ENCODE measurements around the gene RPL18.

The RPL18 gene

DNA sequence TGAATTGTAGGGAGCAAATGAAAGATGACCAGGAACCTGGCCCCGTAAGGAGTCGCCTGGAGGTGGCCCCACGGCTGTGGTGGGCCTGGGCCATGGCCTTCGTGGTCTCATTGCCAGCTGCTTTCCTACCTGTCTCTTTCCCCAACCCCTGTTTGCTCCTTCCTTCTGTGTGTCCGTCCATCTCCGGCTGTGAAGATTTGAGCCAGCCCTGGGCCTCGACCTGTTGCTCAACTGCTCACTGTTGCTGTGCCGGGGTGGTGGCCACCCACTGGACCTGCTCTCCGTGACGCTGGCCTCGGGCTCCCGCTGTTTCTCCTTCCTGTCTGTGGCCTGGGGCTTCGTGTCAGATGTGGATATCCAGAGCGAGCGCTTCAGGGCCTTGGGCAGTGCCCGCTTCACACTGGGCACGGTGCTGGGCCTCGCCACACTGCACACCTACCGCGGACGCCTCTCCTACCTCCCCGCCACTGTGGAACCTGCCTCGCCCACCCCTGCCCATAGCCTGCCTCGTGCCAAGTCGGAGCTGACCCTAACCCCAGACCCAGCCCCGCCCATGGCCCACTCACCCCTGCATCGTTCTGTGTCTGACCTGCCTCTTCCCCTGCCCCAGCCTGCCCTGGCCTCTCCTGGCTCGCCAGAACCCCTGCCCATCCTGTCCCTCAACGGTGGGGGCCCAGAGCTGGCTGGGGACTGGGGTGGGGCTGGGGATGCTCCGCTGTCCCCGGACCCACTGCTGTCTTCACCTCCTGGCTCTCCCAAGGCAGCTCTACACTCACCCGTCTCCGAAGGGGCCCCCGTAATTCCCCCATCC is 9.7 kb upstream of the RPL18 start:
- Mint-ChIP-seq H3K9me3 (no peaks in the 10 kb centered on the region), H3K27ac (peak overlapping the region in 1 of 2 donors; percentile 75), H3K4me1 (peaks cover 82% of the 10 kb centered on the region), H3K27me3 (no peaks in the 10 kb centered on the region), H3K4me3 (no peak overlapping the region)
- DNase-seq (no peak), ATAC-seq (no peak)

GRCh38 chr19:48627865-48628314 is 8.9 kb upstream of the RPL18 start:
- DNase-seq (no peak), ATAC-seq (no peak)
- peaks cover 81% of the 10 kb centered on the region for H3K4me1 Mint-ChIP-seq
- H3K27ac Mint-ChIP-seq, result no peak overlapping the region
- H3K9me3 Mint-ChIP-seq, result no peaks in the 10 kb centered on the region
- H3K27me3 Mint-ChIP-seq, result no peaks in the 10 kb centered on the region
- H3K4me3 Mint-ChIP-seq, result no peak overlapping the region

DNA sequence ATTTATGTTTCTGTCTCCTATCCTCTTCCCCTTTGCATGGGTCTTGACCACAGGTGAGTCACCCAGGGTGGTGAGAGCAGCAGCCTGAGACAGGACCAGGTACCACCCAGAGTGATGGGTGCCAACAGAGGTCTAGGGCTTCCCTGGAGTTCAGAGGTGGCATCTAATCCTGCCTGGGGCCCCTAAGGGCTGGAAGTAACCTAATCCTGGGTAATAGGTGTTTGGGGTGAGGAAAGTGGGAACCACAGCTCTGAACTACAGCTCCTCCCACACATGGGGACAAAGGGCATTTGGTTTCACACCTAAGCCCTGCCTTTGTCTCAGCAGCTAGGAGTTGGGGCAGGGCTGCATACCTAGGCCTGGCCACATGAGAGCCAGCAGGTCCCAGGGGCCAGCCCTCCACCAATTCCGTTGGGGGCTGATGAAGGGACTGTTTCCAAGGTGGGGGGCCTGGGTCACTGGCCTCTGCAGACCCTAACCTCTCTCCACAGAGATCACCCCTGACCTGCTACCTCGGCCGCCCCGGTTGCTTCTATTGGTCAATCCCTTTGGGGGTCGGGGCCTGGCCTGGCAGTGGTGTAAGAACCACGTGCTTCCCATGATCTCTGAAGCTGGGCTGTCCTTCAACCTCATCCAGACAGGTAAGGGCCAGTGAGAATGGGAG is 8.4 kb upstream of the RPL18 start:
- Mint-ChIP-seq H3K27me3 (no peaks in the 10 kb centered on the region), H3K27ac (peak overlapping the region in 1 of 2 donors; percentile 39), H3K9me3 (no peaks in the 10 kb centered on the region), H3K4me1 (peaks cover 80% of the 10 kb centered on the region), H3K4me3 (peak overlapping the region in 1 of 2 donors; percentile 38)
- DNase-seq, result peak in 1 of 2 donors; percentile 47
- ATAC-seq, result peak; percentile 39

DNA sequence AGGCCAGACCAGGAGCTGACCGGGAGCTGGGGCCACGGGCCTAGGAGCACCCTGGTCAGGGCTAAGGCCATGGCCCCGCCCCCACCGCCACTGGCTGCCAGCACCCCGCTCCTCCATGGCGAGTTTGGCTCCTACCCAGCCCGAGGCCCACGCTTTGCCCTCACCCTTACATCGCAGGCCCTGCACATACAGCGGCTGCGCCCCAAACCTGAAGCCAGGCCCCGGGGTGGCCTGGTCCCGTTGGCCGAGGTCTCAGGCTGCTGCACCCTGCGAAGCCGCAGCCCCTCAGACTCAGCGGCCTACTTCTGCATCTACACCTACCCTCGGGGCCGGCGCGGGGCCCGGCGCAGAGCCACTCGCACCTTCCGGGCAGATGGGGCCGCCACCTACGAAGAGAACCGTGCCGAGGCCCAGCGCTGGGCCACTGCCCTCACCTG is 6.9 kb upstream of the RPL18 start:
- Mint-ChIP-seq H3K4me1 (peaks cover 89% of the 10 kb centered on the region), H3K4me3 (peak overlapping the region in 1 of 2 donors; percentile 51), H3K27me3 (no peaks in the 10 kb centered on the region), H3K9me3 (no peaks in the 10 kb centered on the region), H3K27ac (no peak overlapping the region)
- ATAC-seq (no peak), DNase-seq (no peak)

DNA sequence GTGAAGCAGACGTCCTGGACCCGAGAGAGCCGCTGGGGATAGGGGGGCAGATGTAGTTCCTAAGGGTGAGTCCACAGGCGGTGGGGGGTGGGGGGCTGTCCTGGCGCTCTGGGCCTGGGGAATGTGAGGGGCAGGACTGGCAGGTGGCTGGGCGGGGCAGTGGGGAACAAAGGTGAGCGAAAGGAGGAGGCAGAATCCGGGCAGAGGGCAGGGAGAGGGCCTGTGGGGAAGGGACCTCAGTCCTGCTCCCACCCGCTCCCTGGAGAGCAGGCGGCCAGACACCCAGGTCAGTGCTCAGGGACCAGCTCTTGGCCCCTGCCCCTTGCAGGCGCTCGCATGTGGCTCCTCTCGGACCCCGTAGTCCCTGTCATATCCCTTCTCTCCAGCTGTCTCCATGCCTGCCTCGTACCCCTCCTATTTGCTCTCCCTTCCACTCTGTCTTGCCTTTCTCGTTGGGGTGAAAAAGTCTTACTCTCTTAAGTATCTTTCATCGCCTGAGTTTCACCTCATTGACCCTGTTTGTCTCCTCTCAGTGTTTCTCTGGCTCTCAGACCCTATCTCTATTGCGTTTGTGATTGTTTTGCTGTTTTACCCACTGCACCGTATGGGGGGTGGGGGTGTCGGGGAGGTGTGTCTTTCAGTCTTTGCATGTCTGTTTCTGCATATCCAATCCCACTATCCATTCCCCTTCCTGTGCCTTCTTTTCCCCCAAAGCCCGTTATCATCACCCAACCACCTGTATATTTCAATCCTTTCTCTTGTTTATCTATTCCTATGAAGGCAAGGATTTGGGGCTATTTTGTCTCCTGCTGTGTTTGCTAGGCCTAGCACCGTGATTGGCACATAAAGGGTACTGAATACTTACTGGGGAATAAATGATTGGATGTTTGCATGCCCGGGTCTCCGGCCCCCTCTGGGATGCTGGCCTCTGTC is 6.1 kb upstream of the RPL18 start:
- no peaks in the 10 kb centered on the region for H3K27me3 Mint-ChIP-seq
- H3K4me3 Mint-ChIP-seq, result peak overlapping the region; percentile 92 to 94
- peak overlapping the region; percentile 36 to 60 for H3K27ac Mint-ChIP-seq
- H3K9me3 Mint-ChIP-seq, result no peaks in the 10 kb centered on the region
- DNase-seq (no peak), ATAC-seq (no peak)
- H3K4me1 Mint-ChIP-seq, result peaks cover 86% of the 10 kb centered on the region

DNA sequence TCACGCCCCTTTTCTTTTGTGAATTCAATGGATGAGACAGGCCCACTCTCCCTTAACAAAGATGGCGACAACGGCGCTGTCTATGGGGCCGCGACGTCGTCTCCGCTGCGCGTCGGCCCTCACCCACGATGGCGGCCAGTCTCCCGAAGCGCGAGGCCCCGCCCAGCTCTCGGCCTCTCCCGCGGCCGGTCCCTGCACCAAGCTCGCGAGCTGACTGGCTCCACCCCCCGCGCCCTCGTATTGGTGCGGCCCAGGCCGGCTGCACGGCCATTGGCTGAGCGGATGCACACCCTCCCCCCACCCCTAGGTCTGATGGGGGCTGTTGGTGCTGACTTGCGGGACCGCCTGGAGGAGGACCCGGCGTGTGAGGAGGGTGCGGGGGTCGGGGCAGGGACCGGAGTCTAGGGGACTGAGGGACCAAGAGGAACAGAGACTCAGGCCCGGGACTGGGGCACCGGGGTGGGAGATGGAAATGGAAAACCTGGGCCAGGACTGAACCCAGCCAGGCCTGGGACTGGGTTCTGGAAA is 5.2 kb upstream of the RPL18 start:
- Mint-ChIP-seq H3K27me3 (no peaks in the 10 kb centered on the region), H3K4me1 (peaks cover 85% of the 10 kb centered on the region), H3K4me3 (peak overlapping the region; percentile 92 to 94), H3K27ac (peak overlapping the region; percentile 95 to 96), H3K9me3 (no peaks in the 10 kb centered on the region)
- ATAC-seq, result peak; percentile 81
- DNase-seq, result peak; percentile 98

DNA sequence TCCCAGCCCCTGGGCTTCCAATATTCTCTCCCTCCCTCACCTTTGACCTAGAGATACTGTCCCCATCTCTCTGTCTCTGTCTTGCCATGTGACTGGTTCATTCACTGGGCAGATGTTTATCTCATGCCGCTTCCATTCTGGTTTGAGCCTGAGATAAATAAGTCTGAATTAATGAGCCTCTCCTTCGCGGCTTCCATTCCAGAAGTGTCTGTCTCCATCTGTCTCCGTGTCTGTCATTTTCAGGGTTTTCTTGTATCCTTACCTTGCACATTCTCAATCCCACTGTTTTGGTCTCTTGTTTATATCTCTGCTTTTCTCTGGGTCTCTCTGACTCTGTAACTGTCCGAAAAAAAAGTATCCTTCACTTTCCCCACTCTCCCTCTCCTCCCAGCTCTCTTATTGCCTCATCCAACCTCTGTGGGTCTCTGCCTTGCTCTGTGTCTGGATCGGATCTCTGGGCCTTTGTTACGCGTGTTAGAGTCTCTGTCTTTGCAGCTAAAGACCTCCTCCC is 4.6 kb upstream of the RPL18 start:
- no peak for ATAC-seq
- Mint-ChIP-seq H3K27me3 (no peaks in the 10 kb centered on the region), H3K27ac (peak overlapping the region; percentile 95 to 96), H3K4me1 (peaks cover 83% of the 10 kb centered on the region), H3K4me3 (peak overlapping the region; percentile 92 to 94), H3K9me3 (no peaks in the 10 kb centered on the region)
- no peak for DNase-seq

- ATAC-seq, result no peak
- no peaks in the 10 kb centered on the region for H3K9me3 Mint-ChIP-seq
- peaks cover 83% of the 10 kb centered on the region for H3K4me1 Mint-ChIP-seq
- H3K27me3 Mint-ChIP-seq, result no peaks in the 10 kb centered on the region
- peak overlapping the region; percentile 98 to 100 for H3K27ac Mint-ChIP-seq
- DNase-seq, result no peak
- H3K4me3 Mint-ChIP-seq, result peak overlapping the region; percentile 89 to 94
These were observed 961 bp upstream of the RPL18 start for GRCh38 chr19:48619692-48620585.

DNA sequence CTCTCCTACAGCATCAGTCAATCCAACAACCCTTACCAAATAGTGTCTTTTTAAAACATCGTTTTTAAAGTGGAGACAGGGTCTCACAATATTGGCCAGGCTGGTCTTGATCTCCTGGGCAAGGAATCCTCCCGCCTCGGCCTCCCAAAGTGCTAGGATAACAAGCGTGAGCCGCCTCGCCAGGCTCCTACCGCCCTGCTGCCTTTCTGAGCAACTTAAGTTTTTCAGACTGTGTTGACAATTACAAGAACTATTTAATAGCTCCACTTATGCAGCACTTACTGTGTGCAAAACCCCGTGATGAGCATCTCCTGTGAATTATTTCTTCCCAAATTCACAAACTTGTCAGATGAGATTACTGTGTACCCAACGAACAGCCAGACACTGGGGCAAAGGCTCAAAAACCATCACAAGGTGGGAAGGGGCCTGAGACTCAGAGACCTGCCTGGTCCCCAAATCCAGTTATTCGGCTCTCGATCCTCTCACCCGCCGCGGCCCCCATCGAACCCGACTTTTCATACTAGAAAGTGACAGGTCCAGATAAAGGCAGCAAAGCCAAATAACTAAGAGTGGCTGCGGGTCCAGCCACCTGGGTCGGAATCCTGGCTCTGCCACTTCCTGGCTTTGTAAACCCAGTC is 581 bp downstream of the RPL18 start:
- H3K4me1 Mint-ChIP-seq, result peaks cover 75% of the 10 kb centered on the region
- H3K27ac Mint-ChIP-seq, result peak overlapping the region; percentile 98 to 100
- peak overlapping the region; percentile 89 to 94 for H3K4me3 Mint-ChIP-seq
- DNase-seq, result no peak
- ATAC-seq, result no peak
- H3K27me3 Mint-ChIP-seq, result no peaks in the 10 kb centered on the region
- H3K9me3 Mint-ChIP-seq, result no peaks in the 10 kb centered on the region

- peaks cover 66% of the 10 kb centered on the region for H3K4me1 Mint-ChIP-seq
- H3K27ac Mint-ChIP-seq, result peak overlapping the region; percentile 98 to 100
- no peak for ATAC-seq
These were observed 1.6 kb downstream of the RPL18 start for GRCh38 chr19:48617146-48617937.

DNA sequence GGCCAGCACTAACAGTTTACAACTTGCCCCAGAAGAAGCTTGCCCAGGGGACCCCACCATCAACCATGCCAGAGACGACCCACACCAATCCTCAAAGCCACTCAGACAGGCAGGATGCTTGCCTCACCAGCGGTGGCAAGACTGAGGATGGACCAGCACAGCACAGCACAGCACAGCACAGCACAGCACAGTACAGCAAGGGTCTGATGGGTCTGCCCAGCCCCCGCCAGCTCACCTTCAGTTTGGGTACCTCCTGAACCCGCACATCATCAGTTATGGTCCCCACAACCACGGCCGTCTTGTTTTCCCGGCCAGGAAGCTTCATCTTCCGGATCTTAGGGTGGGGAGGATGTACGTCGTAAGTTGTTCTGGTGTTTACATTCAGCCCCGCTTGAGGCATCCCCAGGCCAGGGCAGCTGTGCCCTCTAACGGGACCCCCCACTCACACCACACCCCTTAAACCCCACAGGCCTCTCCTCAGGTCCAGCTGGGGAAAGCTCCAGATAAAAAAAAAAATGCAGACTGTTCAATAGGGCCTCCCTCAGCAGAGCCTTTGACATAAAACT is 2.4 kb downstream of the RPL18 start:
- ATAC-seq, result no peak
- no peak for DNase-seq
- Mint-ChIP-seq H3K4me1 (peaks cover 60% of the 10 kb centered on the region), H3K4me3 (peak overlapping the region; percentile 89 to 94), H3K27ac (peak overlapping the region; percentile 69 to 100), H3K9me3 (no peaks in the 10 kb centered on the region), H3K27me3 (no peaks in the 10 kb centered on the region)

More at GRCh38 chr19:48617146-48617937, 1.6 kb downstream of the RPL18 start:
- no peak for DNase-seq
- Mint-ChIP-seq H3K9me3 (no peaks in the 10 kb centered on the region), H3K4me3 (peak overlapping the region; percentile 89 to 94), H3K27me3 (no peaks in the 10 kb centered on the region)

DNA sequence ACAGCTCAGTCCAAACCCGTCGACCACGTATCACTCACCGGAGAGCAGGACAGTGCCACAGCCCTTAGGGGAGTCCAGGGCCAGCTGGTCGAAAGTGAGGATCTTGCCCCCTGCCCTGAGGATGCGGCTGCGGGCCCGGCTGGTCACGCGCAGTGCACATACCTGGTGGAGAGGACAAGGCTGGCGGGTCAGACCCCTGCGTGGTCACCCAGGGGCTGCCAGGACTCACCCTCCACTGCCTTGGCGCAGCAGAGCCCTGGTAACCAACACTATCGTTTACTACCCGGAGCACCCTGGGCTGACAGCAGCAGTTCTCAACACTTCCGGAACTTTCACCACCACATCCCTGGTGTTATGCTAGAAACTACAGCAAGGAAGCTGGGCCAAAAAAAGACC is 2.9 kb downstream of the RPL18 start:
- Mint-ChIP-seq H3K27ac (peak overlapping the region; percentile 69 to 100), H3K27me3 (no peaks in the 10 kb centered on the region), H3K4me1 (peaks cover 55% of the 10 kb centered on the region), H3K4me3 (peak overlapping the region; percentile 89 to 94), H3K9me3 (no peaks in the 10 kb centered on the region)
- DNase-seq, result no peak
- no peak for ATAC-seq

Data from stimulated activated naive CD8-positive, alpha-beta T cell treated with anti-CD3 and anti-CD28 coated beads, Interleukin-15, amount 100 ng/mL, for 72 hours (primary cell).